Measurements from ENCODE around the gene PDE7B.

PDE7B gene

GRCh38 chr6:136086686-136087085, 235.2 kb downstream of the PDE7B start:
- TF ChIP-seq, protein P1, sequence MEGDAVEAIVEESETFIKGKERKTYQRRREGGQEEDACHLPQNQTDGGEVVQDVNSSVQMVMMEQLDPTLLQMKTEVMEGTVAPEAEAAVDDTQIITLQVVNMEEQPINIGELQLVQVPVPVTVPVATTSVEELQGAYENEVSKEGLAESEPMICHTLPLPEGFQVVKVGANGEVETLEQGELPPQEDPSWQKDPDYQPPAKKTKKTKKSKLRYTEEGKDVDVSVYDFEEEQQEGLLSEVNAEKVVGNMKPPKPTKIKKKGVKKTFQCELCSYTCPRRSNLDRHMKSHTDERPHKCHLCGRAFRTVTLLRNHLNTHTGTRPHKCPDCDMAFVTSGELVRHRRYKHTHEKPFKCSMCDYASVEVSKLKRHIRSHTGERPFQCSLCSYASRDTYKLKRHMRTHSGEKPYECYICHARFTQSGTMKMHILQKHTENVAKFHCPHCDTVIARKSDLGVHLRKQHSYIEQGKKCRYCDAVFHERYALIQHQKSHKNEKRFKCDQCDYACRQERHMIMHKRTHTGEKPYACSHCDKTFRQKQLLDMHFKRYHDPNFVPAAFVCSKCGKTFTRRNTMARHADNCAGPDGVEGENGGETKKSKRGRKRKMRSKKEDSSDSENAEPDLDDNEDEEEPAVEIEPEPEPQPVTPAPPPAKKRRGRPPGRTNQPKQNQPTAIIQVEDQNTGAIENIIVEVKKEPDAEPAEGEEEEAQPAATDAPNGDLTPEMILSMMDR (IDR thresholded peaks at IDR 0.05; ENCODE audit: insufficient read depth, low read length, poor library complexity, severe bottlenecking), result no peak
- Histone ChIP-seq H3K36me3 (ENCODE audit: control insufficient read depth, insufficient read depth, low read length) (no peaks in the 10 kb centered on the region), H3K4me3 (replicated peaks; ENCODE audit: low read depth, low read length) (no peak overlapping the region), H3K27me3 (replicated peaks; ENCODE audit: control insufficient read depth, insufficient read depth, low read length) (0 out of 2 replicates have a peak, but pooled peaks cover 2% of the 10 kb centered on the region)
- DNase-seq (ENCODE audit: extremely low read depth, insufficient read length), result no peak

DNA sequence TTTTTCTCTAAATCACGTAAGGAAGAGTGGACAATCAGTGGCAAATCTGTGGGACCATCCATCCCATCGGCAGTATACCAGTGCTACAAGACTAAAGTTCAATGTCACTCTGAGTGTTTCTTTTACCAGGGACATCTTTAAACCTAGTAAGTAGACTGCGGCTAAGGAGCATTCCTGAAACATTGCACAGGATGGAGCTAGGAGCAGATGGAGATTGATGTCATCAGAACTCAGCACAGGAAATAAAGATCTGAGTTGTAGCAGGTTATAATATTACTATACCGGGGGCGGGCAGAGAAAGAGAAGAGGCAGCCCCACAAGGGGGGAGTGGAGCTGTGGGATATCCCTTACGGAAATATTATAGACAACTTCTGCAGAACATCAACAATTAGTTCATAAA, 236.5 kb downstream of the PDE7B start:
- H3K36me3 ChIP-seq (ENCODE audit: control insufficient read depth, insufficient read depth, low read length), result no peaks in the 10 kb centered on the region
- no peaks in the 10 kb centered on the region for H3K27me3 ChIP-seq (replicated peaks; ENCODE audit: control insufficient read depth, insufficient read depth, low read length)
- TF ChIP-seq, protein P1 (IDR thresholded peaks at IDR 0.05; ENCODE audit: insufficient read depth, low read length, poor library complexity, severe bottlenecking), result no peak
- no peak overlapping the region for H3K4me3 ChIP-seq (replicated peaks; ENCODE audit: low read depth, low read length)
- no peak for DNase-seq (ENCODE audit: extremely low read depth, insufficient read length)

- no peak for DNase-seq (ENCODE audit: extremely low read depth, insufficient read length)
- Histone ChIP-seq H3K27me3 (replicated peaks; ENCODE audit: control insufficient read depth, insufficient read depth, low read length) (no peaks in the 10 kb centered on the region), H3K4me3 (replicated peaks; ENCODE audit: low read depth, low read length) (no peak overlapping the region), H3K36me3 (ENCODE audit: control insufficient read depth, insufficient read depth, low read length) (no peaks in the 10 kb centered on the region)
- TF ChIP-seq, protein P1 (IDR thresholded peaks at IDR 0.05; ENCODE audit: insufficient read depth, low read length, poor library complexity, severe bottlenecking), result no peak
Measured at GRCh38 chr6:136088693-136089092, 237.2 kb downstream of the PDE7B start.

- Histone ChIP-seq H3K36me3 (ENCODE audit: control insufficient read depth, insufficient read depth, low read length) (no peaks in the 10 kb centered on the region), H3K4me3 (replicated peaks; ENCODE audit: low read depth, low read length) (no peak overlapping the region), H3K27me3 (replicated peaks; ENCODE audit: control insufficient read depth, insufficient read depth, low read length) (no peaks in the 10 kb centered on the region)
- TF ChIP-seq, protein P1 (IDR thresholded peaks at IDR 0.05; ENCODE audit: insufficient read depth, low read length, poor library complexity, severe bottlenecking), result no peak
- no peak for DNase-seq (ENCODE audit: extremely low read depth, insufficient read length)
Measured at GRCh38 chr6:136089876-136090275, 238.4 kb downstream of the PDE7B start.

DNA sequence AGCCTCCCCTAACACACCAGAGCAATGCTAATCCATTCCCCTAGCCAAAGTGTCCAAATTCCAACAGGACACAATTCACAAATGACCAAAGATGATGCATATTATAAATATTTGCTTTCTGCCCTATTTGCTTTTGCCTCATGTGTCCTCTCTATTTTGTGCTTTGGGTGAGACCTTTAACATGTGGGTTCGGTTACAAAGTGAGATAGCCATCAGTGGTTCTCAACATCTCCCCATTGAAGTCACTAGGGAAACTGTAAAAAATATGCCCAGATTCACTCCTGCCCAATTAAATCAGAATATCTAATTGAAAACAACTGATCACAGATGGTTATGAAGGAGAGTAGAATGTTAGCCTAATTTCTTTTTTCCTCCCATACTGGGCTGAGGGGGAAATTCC, 239.4 kb downstream of the PDE7B start:
- H3K27me3 ChIP-seq (replicated peaks; ENCODE audit: control insufficient read depth, insufficient read depth, low read length), result no peaks in the 10 kb centered on the region
- TF ChIP-seq, protein P1 (IDR thresholded peaks at IDR 0.05; ENCODE audit: insufficient read depth, low read length, poor library complexity, severe bottlenecking), result no peak
- H3K36me3 ChIP-seq (ENCODE audit: control insufficient read depth, insufficient read depth, low read length), result no peaks in the 10 kb centered on the region
- no peak overlapping the region for H3K4me3 ChIP-seq (replicated peaks; ENCODE audit: low read depth, low read length)
- no peak for DNase-seq (ENCODE audit: extremely low read depth, insufficient read length)

DNA sequence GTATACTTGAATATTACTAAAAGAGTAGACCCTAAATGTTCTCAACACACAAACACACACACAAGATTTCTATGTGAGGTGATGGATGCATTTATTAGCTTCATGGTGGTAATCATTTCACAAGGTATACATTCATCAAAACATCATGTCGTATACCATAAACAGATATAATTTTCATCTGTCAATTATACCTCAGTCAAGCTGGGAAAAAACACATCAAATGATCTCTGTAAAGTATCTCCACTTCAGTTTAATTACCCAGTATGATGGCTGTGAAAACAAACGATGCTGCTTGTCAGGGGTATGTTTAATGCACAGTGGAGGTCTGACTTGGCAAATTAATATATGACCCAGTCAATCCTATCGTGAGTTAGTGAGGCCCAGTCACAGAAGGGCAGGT, 241.4 kb downstream of the PDE7B start:
- TF ChIP-seq, protein P1 (IDR thresholded peaks at IDR 0.05; ENCODE audit: insufficient read depth, low read length, poor library complexity, severe bottlenecking), result no peak

More for the DNA sequence above, 241.4 kb downstream of the PDE7B start:
- Histone ChIP-seq H3K27me3 (replicated peaks; ENCODE audit: control insufficient read depth, insufficient read depth, low read length) (no peaks in the 10 kb centered on the region), H3K4me3 (replicated peaks; ENCODE audit: low read depth, low read length) (no peak overlapping the region), H3K36me3 (ENCODE audit: control insufficient read depth, insufficient read depth, low read length) (no peaks in the 10 kb centered on the region)
- DNase-seq (ENCODE audit: extremely low read depth, insufficient read length), result no peak

All from GM06990 (cell line).